ENCODE data around the gene NOS1. TPM values are rescaled to one million over a fixed set of nuclear protein-coding genes. Genes with fewer than 3 reads are reported as not detected.
"Not testable (repeated sequence)": the region's sequence is repeated elsewhere in the genome, so short reads cannot be mapped to it uniquely, and the experiment has no call there.

The NOS1 gene
- polyA plus RNA-seq, 1 experiment, result not detected

GRCh38 chr12:117225179-117225578 lies 136.2 kb downstream of the NOS1 start:
- H3K27me3 ChIP-seq (ENCODE audit: control insufficient read depth, insufficient read depth, low read length), result no peaks in the 10 kb centered on the region
- TF ChIP-seq, protein P1, sequence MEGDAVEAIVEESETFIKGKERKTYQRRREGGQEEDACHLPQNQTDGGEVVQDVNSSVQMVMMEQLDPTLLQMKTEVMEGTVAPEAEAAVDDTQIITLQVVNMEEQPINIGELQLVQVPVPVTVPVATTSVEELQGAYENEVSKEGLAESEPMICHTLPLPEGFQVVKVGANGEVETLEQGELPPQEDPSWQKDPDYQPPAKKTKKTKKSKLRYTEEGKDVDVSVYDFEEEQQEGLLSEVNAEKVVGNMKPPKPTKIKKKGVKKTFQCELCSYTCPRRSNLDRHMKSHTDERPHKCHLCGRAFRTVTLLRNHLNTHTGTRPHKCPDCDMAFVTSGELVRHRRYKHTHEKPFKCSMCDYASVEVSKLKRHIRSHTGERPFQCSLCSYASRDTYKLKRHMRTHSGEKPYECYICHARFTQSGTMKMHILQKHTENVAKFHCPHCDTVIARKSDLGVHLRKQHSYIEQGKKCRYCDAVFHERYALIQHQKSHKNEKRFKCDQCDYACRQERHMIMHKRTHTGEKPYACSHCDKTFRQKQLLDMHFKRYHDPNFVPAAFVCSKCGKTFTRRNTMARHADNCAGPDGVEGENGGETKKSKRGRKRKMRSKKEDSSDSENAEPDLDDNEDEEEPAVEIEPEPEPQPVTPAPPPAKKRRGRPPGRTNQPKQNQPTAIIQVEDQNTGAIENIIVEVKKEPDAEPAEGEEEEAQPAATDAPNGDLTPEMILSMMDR (IDR thresholded peaks at IDR 0.05; ENCODE audit: low read depth, low read length), result no peak
- POLR2A ChIA-PET, result no interaction called here
- CTCF ChIA-PET, result no interaction called here
- H3K27ac ChIP-seq (ENCODE audit: low read depth, low read length), result no peak overlapping the region
- H3K9me3 ChIP-seq (ENCODE audit: control insufficient read depth, insufficient read depth, low read length), result peaks cover 8% of the 10 kb centered on the region; the same call in 1 of the 2 replicates
- no peak overlapping the region for H3K4me3 ChIP-seq (ENCODE audit: low read depth, low read length)
- DNase-seq (ENCODE audit: low read depth, low spot score), result no peak

- H3K27me3 ChIP-seq (ENCODE audit: control insufficient read depth, insufficient read depth, low read length); H3K27ac ChIP-seq (ENCODE audit: low read depth, low read length); H3K4me3 ChIP-seq (ENCODE audit: low read depth, low read length); DNase-seq (ENCODE audit: low read depth, low spot score); H3K9me3 ChIP-seq (ENCODE audit: control insufficient read depth, insufficient read depth, low read length); POLR2A ChIA-PET: not testable (repeated sequence)
- CTCF ChIA-PET, result interaction anchor here (1.2 to 1.3 kb wide), 3 partner anchors 10 to 629 kb away, joined by 3 read pairs; no protein-coding TSS in a partner anchor
Measured at GRCh38 chr12:117220947-117221346, 140.5 kb downstream of the NOS1 start.

GRCh38 chr12:117218149-117218548 lies 143.3 kb downstream of the NOS1 start:
- H3K4me3 ChIP-seq (ENCODE audit: low read depth, low read length), result no peak overlapping the region
- H3K27ac ChIP-seq (ENCODE audit: low read depth, low read length), result no peak overlapping the region
- ChIA-PET CTCF (no interaction called here), POLR2A (no interaction called here)
- DNase-seq (ENCODE audit: low read depth, low spot score), result no peak
- TF ChIP-seq, protein P1 (IDR thresholded peaks at IDR 0.05; ENCODE audit: low read depth, low read length), result no peak
- no peaks in the 10 kb centered on the region for H3K9me3 ChIP-seq (ENCODE audit: control insufficient read depth, insufficient read depth, low read length)
- no peaks in the 10 kb centered on the region for H3K27me3 ChIP-seq (ENCODE audit: control insufficient read depth, insufficient read depth, low read length)

DNA sequence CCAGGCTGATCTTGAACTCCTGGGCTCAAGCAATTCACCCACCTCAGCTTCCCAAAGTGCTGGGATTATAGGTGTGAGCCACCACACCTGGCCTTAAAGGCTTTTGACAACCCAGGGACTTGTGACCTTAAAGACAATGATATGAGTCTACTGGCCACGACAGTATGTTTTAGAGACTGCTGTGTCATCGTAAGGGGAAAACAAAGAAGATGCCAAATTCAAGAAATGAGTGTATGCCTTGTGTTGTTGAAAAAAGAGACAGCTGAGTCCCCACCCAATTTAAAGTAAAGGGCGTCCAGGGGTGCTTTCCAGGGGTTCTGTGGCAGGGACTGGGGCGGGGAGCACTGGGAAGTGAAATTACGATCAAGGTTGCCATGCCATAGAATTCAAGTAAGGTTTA lies 144.7 kb downstream of the NOS1 start:
- ChIA-PET POLR2A (no interaction called here), CTCF (interaction anchor here (0.7 kb wide), 1 partner anchor 224 kb away, joined by 5 read pairs; no protein-coding TSS in a partner anchor)
- no peaks in the 10 kb centered on the region for H3K9me3 ChIP-seq (ENCODE audit: control insufficient read depth, insufficient read depth, low read length)

DNA sequence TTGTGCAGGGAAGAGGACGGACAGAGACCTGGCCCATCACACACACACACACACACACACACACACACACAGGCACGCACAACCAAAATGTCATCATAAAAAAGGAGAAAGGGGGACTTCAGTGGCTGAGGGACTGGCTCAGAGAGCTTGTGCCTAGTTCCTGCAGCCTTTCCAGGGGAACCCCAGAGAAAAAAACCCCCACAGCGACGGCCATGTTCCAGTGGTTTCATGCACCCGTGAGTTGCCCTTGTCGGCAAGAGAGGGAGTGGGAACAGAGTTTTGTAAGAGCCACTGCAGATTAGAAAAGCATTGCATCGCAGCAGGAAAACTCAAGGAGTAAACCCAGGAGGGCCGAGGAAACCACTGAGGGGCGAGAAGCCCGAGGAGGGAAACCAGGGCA lies 146.6 kb downstream of the NOS1 start:
- TF ChIP-seq, protein P1 (IDR thresholded peaks at IDR 0.05; ENCODE audit: low read depth, low read length), result no peak
- no peaks in the 10 kb centered on the region for H3K27me3 ChIP-seq (ENCODE audit: control insufficient read depth, insufficient read depth, low read length)
- H3K27ac ChIP-seq (ENCODE audit: low read depth, low read length), result no peak overlapping the region
- no peaks in the 10 kb centered on the region for H3K9me3 ChIP-seq (ENCODE audit: control insufficient read depth, insufficient read depth, low read length)
- no peak for DNase-seq (ENCODE audit: low read depth, low spot score)
- no peak overlapping the region for H3K4me3 ChIP-seq (ENCODE audit: low read depth, low read length)
- POLR2A ChIA-PET, result no interaction called here
- CTCF ChIA-PET, result no interaction called here

More for the DNA sequence above, 144.7 kb downstream of the NOS1 start:
- DNase-seq (ENCODE audit: low read depth, low spot score), result no peak
- Histone ChIP-seq H3K4me3 (ENCODE audit: low read depth, low read length) (no peak overlapping the region), H3K27me3 (ENCODE audit: control insufficient read depth, insufficient read depth, low read length) (no peaks in the 10 kb centered on the region), H3K27ac (ENCODE audit: low read depth, low read length) (no peak overlapping the region)
- TF ChIP-seq, protein P1 (IDR thresholded peaks at IDR 0.05; ENCODE audit: low read depth, low read length), result no peak

Measured in AG04450 (cell line).